NT2/D1 (cell line): ENCODE results near the gene GDPGP1.

ENCODE experiments used
- SUZ12 ChIP-seq: IDR thresholded peaks from 2 replicates; pipeline ENCODE4 v1.6.1; 2011; ENCODE audit not compliant: insufficient read length, insufficient read depth; ENCODE audit errors: extremely low read depth
- YY1 ChIP-seq: IDR thresholded peaks from 2 replicates; pipeline ENCODE4 v1.6.1; 2011; ENCODE audit not compliant: insufficient read length, insufficient read depth
- ZNF274 ChIP-seq: IDR thresholded peaks from 2 replicates; pipeline ENCODE4 v1.6.1; 2011; ENCODE audit warnings: mild to moderate bottlenecking, low read depth, low read length

GRCh38 chr15:90240856-90241255 lies 6.8 kb downstream of the GDPGP1 start:
- no peak for TF ChIP-seq YY1
- TF ChIP-seq ZNF274: no peak
- no peak for TF ChIP-seq SUZ12
